ENCODE measurements around the gene FUT8.
"Not testable (repeated sequence)": the region's sequence is repeated elsewhere in the genome, so short reads cannot be mapped to it uniquely, and the experiment has no call there.

The FUT8 gene

GRCh38 chr14:65704437-65704836 lies 291.9 kb downstream of the FUT8 start:
- Histone ChIP-seq H3K27me3 (no peaks in the 10 kb centered on the region), H3K4me3 (ENCODE audit: low read depth, low read length) (no peak overlapping the region), H3K36me3 (no peaks in the 10 kb centered on the region), H3K9me3 (no peaks in the 10 kb centered on the region), H3K4me1 (no peaks in the 10 kb centered on the region)
- TF ChIP-seq CTCF (IDR thresholded peaks at IDR 0.05; ENCODE audit: low read depth, low read length): no peak
- DNase-seq: no peak

GRCh38 chr14:65704850-65705249 lies 292.3 kb downstream of the FUT8 start:
- no peak for DNase-seq
- H3K27me3 ChIP-seq: no peaks in the 10 kb centered on the region
- H3K4me3 ChIP-seq (ENCODE audit: low read depth, low read length): no peak overlapping the region
- H3K4me1 ChIP-seq: no peaks in the 10 kb centered on the region
- no peaks in the 10 kb centered on the region for H3K36me3 ChIP-seq
- TF ChIP-seq CTCF (IDR thresholded peaks at IDR 0.05; ENCODE audit: low read depth, low read length): no peak
- no peaks in the 10 kb centered on the region for H3K9me3 ChIP-seq

- H3K4me1 ChIP-seq: no peaks in the 10 kb centered on the region
- no peaks in the 10 kb centered on the region for H3K9me3 ChIP-seq
- TF ChIP-seq CTCF (IDR thresholded peaks at IDR 0.05; ENCODE audit: low read depth, low read length): no peak
- H3K36me3 ChIP-seq: no peaks in the 10 kb centered on the region
- DNase-seq: no peak
- no peak overlapping the region for H3K4me3 ChIP-seq (ENCODE audit: low read depth, low read length)
- no peaks in the 10 kb centered on the region for H3K27me3 ChIP-seq
These were observed 297.0 kb downstream of the FUT8 start for GRCh38 chr14:65709576-65709975.

- not testable (repeated sequence) for H3K27me3 ChIP-seq; DNase-seq; H3K4me1 ChIP-seq; H3K4me3 ChIP-seq (ENCODE audit: low read depth, low read length); H3K36me3 ChIP-seq; H3K9me3 ChIP-seq
These were observed 304.3 kb downstream of the FUT8 start for GRCh38 chr14:65716813-65717212.

- not testable (repeated sequence) for H3K4me1 ChIP-seq; DNase-seq; H3K36me3 ChIP-seq; H3K27me3 ChIP-seq; H3K9me3 ChIP-seq; H3K4me3 ChIP-seq (ENCODE audit: low read depth, low read length)
These were observed 304.9 kb downstream of the FUT8 start for GRCh38 chr14:65717384-65717915.

- Histone ChIP-seq H3K27me3 (no peaks in the 10 kb centered on the region), H3K4me1 (no peaks in the 10 kb centered on the region), H3K4me3 (ENCODE audit: low read depth, low read length) (no peak overlapping the region), H3K9me3 (no peaks in the 10 kb centered on the region), H3K36me3 (no peaks in the 10 kb centered on the region)
- TF ChIP-seq CTCF (IDR thresholded peaks at IDR 0.05; ENCODE audit: low read depth, low read length): no peak
- no peak for DNase-seq
These were observed 306.1 kb downstream of the FUT8 start for GRCh38 chr14:65718629-65719028.

- Histone ChIP-seq H3K36me3 (no peaks in the 10 kb centered on the region), H3K4me3 (ENCODE audit: low read depth, low read length) (no peak overlapping the region), H3K4me1 (no peaks in the 10 kb centered on the region), H3K27me3 (no peaks in the 10 kb centered on the region), H3K9me3 (no peaks in the 10 kb centered on the region)
- no peak for DNase-seq
- no peak for TF ChIP-seq CTCF (IDR thresholded peaks at IDR 0.05; ENCODE audit: low read depth, low read length)
These were observed 307.6 kb downstream of the FUT8 start for GRCh38 chr14:65720171-65720570.
